Ovary (tissue), 3 donors: ENCODE results near the gene FOLR3.

Experiments used
- CTCF ChIP-seq, 3 donors: fragments of 450-650 bp in 2 of 3; fragments of 200-600 bp in 1 of 3; IDR thresholded peaks; one replicate each; pipeline versions ENCODE4 v1.5.1 to v1.8.0; 2016 to 2022; ENCODE audit warnings: antibody characterized with exemption in 3 of 3, mild to moderate bottlenecking in 1 of 3
- POLR2A ChIP-seq: fragments of 450-650 bp; IDR thresholded peaks from one replicate; pipeline ENCODE4 v1.6.1; 2017; ENCODE audit warnings: antibody characterized with exemption, mild to moderate bottlenecking, moderate library complexity
- donor health status: DM: no; HTN: no; CAD: no.

GRCh38 chr11:72112978-72113808 is 22.3 kb upstream of the FOLR3 start:
- no peak for TF ChIP-seq CTCF (IDR thresholded peaks at IDR 0.05)
- no peak for TF ChIP-seq POLR2A
